GM19043 (cell line): ENCODE measurements around the gene PTPN2.
"Not testable (repeated sequence)": the region's sequence is repeated elsewhere in the genome, so short reads cannot be mapped to it uniquely, and the experiment has no call there.

Source experiments
- ATAC-seq: cut with Tn5 transposase; IDR thresholded peaks from one replicate; pipeline ENCODE4 v1.9.1; 2021; ENCODE audit warnings: low read depth; ENCODE audit not compliant: unreplicated experiment

PTPN2 gene

GRCh38 chr18:12777500-12777944 is 106.5 kb downstream of the PTPN2 start:
- ATAC-seq = no peak

- no peak for ATAC-seq
Observed at GRCh38 chr18:12776821-12777471, 107.1 kb downstream of the PTPN2 start.

GRCh38 chr18:12776415-12776814 is 107.6 kb downstream of the PTPN2 start:
- not testable (repeated sequence) for ATAC-seq

- ATAC-seq = no peak
Observed at GRCh38 chr18:12774982-12775381, 109.1 kb downstream of the PTPN2 start.

- no peak for ATAC-seq
Observed at GRCh38 chr18:12773369-12773768, 110.7 kb downstream of the PTPN2 start.

- ATAC-seq = no peak
Observed at GRCh38 chr18:12772111-12772510, 111.9 kb downstream of the PTPN2 start.

- no peak for ATAC-seq
Observed at GRCh38 chr18:12770469-12771219, 113.4 kb downstream of the PTPN2 start.

- no peak for ATAC-seq
Observed at GRCh38 chr18:12769644-12770440, 114.2 kb downstream of the PTPN2 start.

GRCh38 chr18:12769136-12769535 is 114.9 kb downstream of the PTPN2 start:
- no peak for ATAC-seq

GRCh38 chr18:12768625-12769024 is 115.4 kb downstream of the PTPN2 start:
- no peak for ATAC-seq

GRCh38 chr18:12767580-12768155 is 116.4 kb downstream of the PTPN2 start:
- ATAC-seq = no peak

- ATAC-seq = no peak
Observed at GRCh38 chr18:12766986-12767433, 117.0 kb downstream of the PTPN2 start.

- no peak for ATAC-seq
Observed at GRCh38 chr18:12765586-12765985, 118.5 kb downstream of the PTPN2 start.

GRCh38 chr18:12765126-12765525 is 118.9 kb downstream of the PTPN2 start:
- ATAC-seq = no peak

GRCh38 chr18:12758566-12758965 is 125.5 kb downstream of the PTPN2 start:
- not testable (repeated sequence) for ATAC-seq

GRCh38 chr18:12756619-12757239 is 127.3 kb downstream of the PTPN2 start:
- not testable (repeated sequence) for ATAC-seq

GRCh38 chr18:12755606-12756005 is 128.4 kb downstream of the PTPN2 start:
- ATAC-seq = not testable (repeated sequence)

GRCh38 chr18:12754511-12754910 is 129.5 kb downstream of the PTPN2 start:
- no peak for ATAC-seq

GRCh38 chr18:12751891-12752290 is 132.1 kb downstream of the PTPN2 start:
- no peak for ATAC-seq

GRCh38 chr18:12751503-12751884 is 132.5 kb downstream of the PTPN2 start:
- ATAC-seq = no peak
